Right lobe of liver (tissue), 6 donors: ENCODE results near the gene GPR39. TPM values are rescaled to one million over a fixed set of nuclear protein-coding genes. Genes with fewer than 3 reads are reported as not detected.

Experiments used
- ATAC-seq, 4 donors: fragments of 200-7000 bp; cut with Tn5 transposase; one replicate each; pipeline ENCODE4 v1.9.1; 2020; ENCODE audit warnings: mild to moderate bottlenecking in 4 of 4, moderate library complexity in 4 of 4
- DNase-seq, 3 donors: peaks; one replicate each; pipeline ENCODE4 v3.0.0-alpha.2; 2020
- H3K27ac ChIP-seq, 3 donors: fragments of 200-600 bp; one replicate each; pipeline ENCODE4 v1.8.0; 2022
- H3K27me3 ChIP-seq, 2 donors: fragments of 200-600 bp; one replicate each; pipeline ENCODE4 v1.8.0; 2022
- H3K36me3 ChIP-seq, 4 donors: fragments of 200-600 bp; sonication (generic) in 1 of 4; one replicate each; pipeline versions ENCODE4 v1.5.1 to v1.8.0; 2017 to 2022; ENCODE audit warnings: control low read depth in 1 of 4
- H3K4me1 ChIP-seq, 4 donors: fragments of 200-600 bp; sonication (generic) in 1 of 4; one replicate each; pipeline versions ENCODE4 v1.5.1 to v1.8.0; 2017 to 2022; ENCODE audit warnings: control low read depth in 1 of 4
- H3K4me3 ChIP-seq, 3 donors: fragments of 200-600 bp; one replicate each; pipeline ENCODE4 v1.8.0; 2022
- H3K9me3 ChIP-seq, 4 donors: fragments of 200-600 bp; sonication (generic) in 1 of 4; one replicate each; pipeline versions ENCODE4 v1.5.1 to v1.8.0; 2017 to 2022; ENCODE audit warnings: control low read depth in 1 of 4
- POLR2A ChIP-seq: fragments of 450-650 bp; IDR thresholded peaks from one replicate; pipeline ENCODE4 v1.6.1; 2017; ENCODE audit warnings: antibody characterized with exemption, mild to moderate bottlenecking
- WGBS: methylation state at CpG from one replicate; pipeline ENCODE4 v1.1.6; 2018; ENCODE audit warnings: low coverage, low lambda C conversion rate; ENCODE audit not compliant: insufficient coverage; ENCODE audit errors: missing lambda C conversion rate; 5-methylcytosine and 5-hydroxymethylcytosine counted together
- intact Hi-C, 2 donors: fragments of 100-400 bp; cut with DNase I; formaldehyde crosslinking; loops; one replicate each; pipeline versions ENCODE4 v1.11.2 to v1.14.1; 2022
- total RNA-seq, 6 experiments: library from RNA; depleted of rRNA in 2 of 6; stranded (reverse); fragments of >200 nt in 2 of 6; fragmentation: NEBNext Ultra II Directional in 3 of 6; extraction: Animal tissue kit (Norgen Biotek cat#: 25700) in 3 of 6; gene quantifications; one replicate each; pipeline versions ENCODE4 v1.1.0 to v1.2.4, GENCODE V29; 2016 to 2023
- TF ChIP-seq, protein P1 (sequence below), 4 donors: fragments of 200-600 bp in 3 of 4; fragments of 450-650 bp in 1 of 4; IDR thresholded peaks; one replicate each; pipeline versions ENCODE4 v1.5.1 to v1.8.0; 2016 to 2022; ENCODE audit warnings: antibody characterized with exemption in 4 of 4, mild to moderate bottlenecking in 2 of 4
- donor health status: DM: no; HTN: yes; CAD: no.
- donor health status: DM: no; HTN: no; CAD: no.
- donor health status: DM: no; HTN: no; CAD: no.
- donor health status: DM: no; HTN: yes; CAD: no.
- donor health status: DM: no; HTN: yes; CAD: no.

The GPR39 gene
- total RNA-seq, 6 experiments from 2014 or later = 3.6 to 9.1 (median 6.0) TPM

DNA sequence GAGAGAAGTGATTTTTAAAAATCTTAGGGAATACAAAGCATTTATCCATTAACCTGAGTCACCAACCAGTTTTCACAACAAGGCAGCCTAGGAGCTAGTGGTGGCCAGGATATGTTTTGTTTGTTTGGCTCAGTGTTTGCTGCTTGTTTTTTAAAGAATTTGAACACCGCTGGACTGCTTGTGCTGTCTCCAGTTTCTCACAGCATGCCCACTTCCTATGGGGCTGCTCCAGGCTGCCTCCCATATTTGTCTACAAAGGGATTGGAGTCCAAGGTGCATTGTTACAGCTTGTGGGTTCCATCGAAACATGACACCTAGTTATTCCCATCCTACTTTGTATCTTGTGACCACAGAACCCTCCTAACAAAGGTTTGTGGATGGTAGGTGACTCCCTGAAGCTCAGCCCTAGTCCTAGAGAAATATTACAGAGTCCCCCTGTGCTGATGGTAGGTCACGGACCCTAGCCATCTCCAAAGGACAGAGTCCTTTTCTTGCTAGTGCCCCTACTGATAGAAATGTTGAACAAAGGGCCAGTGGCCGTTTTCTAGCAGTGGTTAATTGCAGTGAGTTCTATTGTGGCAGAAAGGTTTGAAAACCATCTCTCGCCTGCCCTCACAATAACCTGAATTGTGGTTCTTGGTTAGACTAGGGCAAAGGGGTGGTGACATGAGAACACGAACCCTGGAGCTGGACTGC, 23.2 kb downstream of the GPR39 start:
- Histone ChIP-seq H3K9me3 (no peaks in the 10 kb centered on the region), H3K36me3 (no peaks in the 10 kb centered on the region), H3K27ac (no peak overlapping the region), H3K4me1 (no peaks in the 10 kb centered on the region), H3K27me3 (no peaks in the 10 kb centered on the region), H3K4me3 (no peak overlapping the region)
- WGBS = 49% methylated on average over 4 of the region's 6 CpGs
- TF ChIP-seq, protein P1, sequence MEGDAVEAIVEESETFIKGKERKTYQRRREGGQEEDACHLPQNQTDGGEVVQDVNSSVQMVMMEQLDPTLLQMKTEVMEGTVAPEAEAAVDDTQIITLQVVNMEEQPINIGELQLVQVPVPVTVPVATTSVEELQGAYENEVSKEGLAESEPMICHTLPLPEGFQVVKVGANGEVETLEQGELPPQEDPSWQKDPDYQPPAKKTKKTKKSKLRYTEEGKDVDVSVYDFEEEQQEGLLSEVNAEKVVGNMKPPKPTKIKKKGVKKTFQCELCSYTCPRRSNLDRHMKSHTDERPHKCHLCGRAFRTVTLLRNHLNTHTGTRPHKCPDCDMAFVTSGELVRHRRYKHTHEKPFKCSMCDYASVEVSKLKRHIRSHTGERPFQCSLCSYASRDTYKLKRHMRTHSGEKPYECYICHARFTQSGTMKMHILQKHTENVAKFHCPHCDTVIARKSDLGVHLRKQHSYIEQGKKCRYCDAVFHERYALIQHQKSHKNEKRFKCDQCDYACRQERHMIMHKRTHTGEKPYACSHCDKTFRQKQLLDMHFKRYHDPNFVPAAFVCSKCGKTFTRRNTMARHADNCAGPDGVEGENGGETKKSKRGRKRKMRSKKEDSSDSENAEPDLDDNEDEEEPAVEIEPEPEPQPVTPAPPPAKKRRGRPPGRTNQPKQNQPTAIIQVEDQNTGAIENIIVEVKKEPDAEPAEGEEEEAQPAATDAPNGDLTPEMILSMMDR (IDR thresholded peaks at IDR 0.05) = no peak
- no peak for TF ChIP-seq POLR2A
- intact Hi-C loops = no loop called here
- no peak for DNase-seq
- ATAC-seq = no peak

DNA sequence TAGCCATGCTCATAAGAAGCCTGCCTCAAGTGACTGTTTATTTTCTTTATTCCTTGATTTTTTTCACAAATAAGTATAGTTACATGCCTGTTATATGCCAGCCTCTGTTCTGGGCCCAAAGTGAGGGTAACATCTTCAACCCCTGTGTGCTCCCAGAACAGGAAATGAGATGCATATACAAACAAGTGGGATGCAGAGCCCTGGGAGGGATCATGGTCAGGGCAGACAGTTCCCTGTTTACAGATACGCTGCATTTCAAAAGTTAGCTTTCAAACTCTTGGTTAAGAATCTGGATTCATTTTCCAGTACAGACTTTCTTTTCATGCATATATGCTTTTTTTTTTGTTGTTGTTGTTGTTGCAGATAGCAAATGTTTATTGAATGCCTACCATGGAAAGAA, 24.4 kb downstream of the GPR39 start:
- Histone ChIP-seq H3K4me1 (no peaks in the 10 kb centered on the region), H3K36me3 (no peaks in the 10 kb centered on the region), H3K4me3 (no peak overlapping the region), H3K27me3 (no peaks in the 10 kb centered on the region), H3K27ac (no peak overlapping the region), H3K9me3 (no peaks in the 10 kb centered on the region)
- DNase-seq (no peak), ATAC-seq (no peak)
- 80% methylated on average over 1 of the region's 1 CpG for WGBS
- intact Hi-C loops = no loop called here
- TF ChIP-seq, protein P1 (IDR thresholded peaks at IDR 0.05) = no peak
- no peak for TF ChIP-seq POLR2A

- TF ChIP-seq POLR2A = no peak
- TF ChIP-seq, protein P1 (IDR thresholded peaks at IDR 0.05) = no peak
- no peak overlapping the region for H3K4me3 ChIP-seq
- intact Hi-C loops = no loop called here
- WGBS = 79% methylated on average over 2 of the region's 7 CpGs
- no peaks in the 10 kb centered on the region for H3K27me3 ChIP-seq
- H3K4me1 ChIP-seq = no peaks in the 10 kb centered on the region
- no peaks in the 10 kb centered on the region for H3K9me3 ChIP-seq
- no peaks in the 10 kb centered on the region for H3K36me3 ChIP-seq
- ATAC-seq (no peak), DNase-seq (no peak)
- no peak overlapping the region for H3K27ac ChIP-seq
Measured at GRCh38 chr2:132442278-132442677, 25.7 kb downstream of the GPR39 start.

DNA sequence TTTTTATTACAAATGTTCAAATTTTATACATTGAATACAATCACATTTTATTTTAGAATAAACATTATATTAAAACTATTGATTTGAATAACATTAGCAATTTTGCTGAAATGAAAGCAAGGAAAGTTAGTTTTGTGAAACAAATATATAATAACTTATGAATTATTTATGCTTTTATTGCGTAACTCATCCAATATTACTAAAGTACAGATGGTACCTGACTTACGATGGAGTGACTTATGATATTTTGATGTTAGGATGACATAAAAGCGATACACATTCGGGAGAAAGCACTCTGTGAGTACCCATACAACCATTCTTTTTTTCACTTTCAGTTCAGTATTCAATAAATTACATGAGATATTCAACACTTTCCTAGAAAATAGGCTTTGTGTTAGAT, 26.5 kb downstream of the GPR39 start:
- H3K4me3 ChIP-seq = no peak overlapping the region
- ATAC-seq = no peak
- no peak overlapping the region for H3K27ac ChIP-seq
- no peaks in the 10 kb centered on the region for H3K36me3 ChIP-seq
- intact Hi-C loops = no loop called here
- DNase-seq = no peak
- no peaks in the 10 kb centered on the region for H3K9me3 ChIP-seq
- H3K4me1 ChIP-seq = no peaks in the 10 kb centered on the region
- TF ChIP-seq POLR2A = no peak
- TF ChIP-seq, protein P1 (IDR thresholded peaks at IDR 0.05) = no peak
- 88% methylated on average over 4 of the region's 4 CpGs for WGBS
- no peaks in the 10 kb centered on the region for H3K27me3 ChIP-seq
